ENCODE results near the gene R3HDM1. TPM values are rescaled to one million over a fixed set of nuclear protein-coding genes. Genes with fewer than 3 reads are reported as not detected.
A peak's percentile ranks its signal among the peaks of the same experiment; 100 is the strongest.
"Not testable (repeated sequence)": the region's sequence is repeated elsewhere in the genome, so short reads cannot be mapped to it uniquely, and the experiment has no call there.

Gene R3HDM1
- total RNA-seq, 1 donor from 2014 or later: 23.3 TPM

- no peak for DNase-seq (ENCODE audit: low read depth)
These were observed 39.6 kb downstream of the R3HDM1 start for GRCh38 chr2:135570884-135571283.

- DNase-seq (ENCODE audit: low read depth): no peak
These were observed 42.3 kb downstream of the R3HDM1 start for GRCh38 chr2:135573620-135574019.

GRCh38 chr2:135581282-135581681 is 50.0 kb downstream of the R3HDM1 start:
- DNase-seq (ENCODE audit: low read depth): no peak

- no peak for DNase-seq (ENCODE audit: low read depth)
These were observed 51.1 kb downstream of the R3HDM1 start for GRCh38 chr2:135582383-135582782.

- peak; percentile 7 for DNase-seq (ENCODE audit: low read depth)
These were observed 54.3 kb downstream of the R3HDM1 start for GRCh38 chr2:135585586-135585985.

- no peak for DNase-seq (ENCODE audit: low read depth)
These were observed 54.9 kb downstream of the R3HDM1 start for GRCh38 chr2:135586148-135586547.

GRCh38 chr2:135587958-135588357 is 56.7 kb downstream of the R3HDM1 start:
- DNase-seq (ENCODE audit: low read depth): no peak

- DNase-seq (ENCODE audit: low read depth): no peak
These were observed 59.5 kb downstream of the R3HDM1 start for GRCh38 chr2:135590619-135591260.

- peak; percentile 16 for DNase-seq (ENCODE audit: low read depth)
These were observed 69.6 kb downstream of the R3HDM1 start for GRCh38 chr2:135600915-135601314.

- DNase-seq (ENCODE audit: low read depth): peak; percentile 18
These were observed 72.3 kb downstream of the R3HDM1 start for GRCh38 chr2:135603543-135603942.

GRCh38 chr2:135607561-135607960 is 76.3 kb downstream of the R3HDM1 start:
- DNase-seq (ENCODE audit: low read depth): peak; percentile 64

GRCh38 chr2:135612319-135612718 is 81.0 kb downstream of the R3HDM1 start:
- no peak for DNase-seq (ENCODE audit: low read depth)

- DNase-seq (ENCODE audit: low read depth): peak; percentile 89
These were observed 84.1 kb downstream of the R3HDM1 start for GRCh38 chr2:135615404-135615803.

GRCh38 chr2:135617501-135618015 is 86.3 kb downstream of the R3HDM1 start:
- DNase-seq (ENCODE audit: low read depth): no peak

- no peak for DNase-seq (ENCODE audit: low read depth)
These were observed 88.9 kb downstream of the R3HDM1 start for GRCh38 chr2:135620198-135620597.

- no peak for DNase-seq (ENCODE audit: low read depth)
These were observed 98.2 kb downstream of the R3HDM1 start for GRCh38 chr2:135629520-135629919.

- DNase-seq (ENCODE audit: low read depth): not testable (repeated sequence)
These were observed 98.8 kb downstream of the R3HDM1 start for GRCh38 chr2:135630034-135630433.

- DNase-seq (ENCODE audit: low read depth): no peak
These were observed 99.2 kb downstream of the R3HDM1 start for GRCh38 chr2:135630488-135630887.

GRCh38 chr2:135633582-135633981 is 102.3 kb downstream of the R3HDM1 start:
- no peak for DNase-seq (ENCODE audit: low read depth)

- no peak for DNase-seq (ENCODE audit: low read depth)
These were observed 104.0 kb downstream of the R3HDM1 start for GRCh38 chr2:135635212-135635835.

GRCh38 chr2:135636982-135637381 is 105.7 kb downstream of the R3HDM1 start:
- DNase-seq (ENCODE audit: low read depth): no peak

- DNase-seq (ENCODE audit: low read depth): no peak
These were observed 106.3 kb downstream of the R3HDM1 start for GRCh38 chr2:135637456-135638087.

GRCh38 chr2:135638825-135639224 is 107.5 kb downstream of the R3HDM1 start:
- DNase-seq (ENCODE audit: low read depth): no peak

Measured in renal cortical epithelial cell (primary cell).